Activated naive CD4-positive, alpha-beta T cell treated with anti-CD3 and anti-CD28 coated beads, Interleukin-2, amount 10 ng/mL, durations not matched to agents 7 days and 5 days (primary cell): ENCODE results near the gene KIAA1755.

ENCODE experiments used
- CTCF ChIA-PET: fragments of 350-600 bp; sonication (Branson Sonifier 250); formaldehyde crosslinking; loops from one replicate; lab custom pipeline; 2021; ENCODE audit warnings: antibody characterized with exemption; lab: Charles Lee
- DNase-seq: peaks from one replicate; pipeline ENCODE4 v3.0.0-alpha.2; 2020
- H3K27ac Mint-ChIP-seq: one replicate; pipeline ENCODE4 v1.8.0; 2021; ENCODE audit warnings: mild to moderate bottlenecking, moderate library complexity, mixed read lengths
- H3K27me3 Mint-ChIP-seq: one replicate; pipeline ENCODE4 v1.8.0; 2021; ENCODE audit warnings: mild to moderate bottlenecking, mixed read lengths
- H3K36me3 Mint-ChIP-seq: one replicate; pipeline ENCODE4 v1.8.0; 2021; ENCODE audit warnings: mixed read lengths
- H3K4me1 Mint-ChIP-seq: one replicate; pipeline ENCODE4 v1.8.0; 2021; ENCODE audit warnings: mixed read lengths
- H3K4me3 Mint-ChIP-seq: one replicate; pipeline ENCODE4 v1.8.0; 2021; ENCODE audit warnings: mild to moderate bottlenecking, moderate library complexity, mixed read lengths
- H3K9me3 Mint-ChIP-seq: one replicate; pipeline ENCODE4 v1.8.0; 2021; ENCODE audit warnings: mixed read lengths

Gene KIAA1755

GRCh38 chr20:38162878-38163875, 97.4 kb downstream of the KIAA1755 start:
- no peaks in the 10 kb centered on the region for H3K9me3 Mint-ChIP-seq
- no peak overlapping the region for H3K4me3 Mint-ChIP-seq
- DNase-seq = no peak
- H3K36me3 Mint-ChIP-seq = no peaks in the 10 kb centered on the region
- peaks cover 45% of the 10 kb centered on the region for H3K27me3 Mint-ChIP-seq
- no peak overlapping the region for H3K27ac Mint-ChIP-seq
- CTCF ChIA-PET = interaction anchor here (1.6 to 2.6 kb wide), 3 partner anchors 40 to 111 kb away, joined by 4 to 10 read pairs (median 5); no protein-coding TSS in a partner anchor
- H3K4me1 Mint-ChIP-seq = peaks cover 5% of the 10 kb centered on the region

GRCh38 chr20:38162149-38162548, 98.4 kb downstream of the KIAA1755 start:
- Mint-ChIP-seq H3K36me3 (no peaks in the 10 kb centered on the region), H3K4me1 (peaks cover 5% of the 10 kb centered on the region), H3K9me3 (no peaks in the 10 kb centered on the region), H3K27ac (no peak overlapping the region), H3K27me3 (peaks cover 45% of the 10 kb centered on the region), H3K4me3 (no peak overlapping the region)
- no peak for DNase-seq
- CTCF ChIA-PET = no interaction called here

- H3K4me3 Mint-ChIP-seq = no peak overlapping the region
- H3K4me1 Mint-ChIP-seq = peaks cover 5% of the 10 kb centered on the region
- no peaks in the 10 kb centered on the region for H3K9me3 Mint-ChIP-seq
- no peak for DNase-seq
- no peak overlapping the region for H3K27ac Mint-ChIP-seq
- H3K36me3 Mint-ChIP-seq = no peaks in the 10 kb centered on the region
- peaks cover 40% of the 10 kb centered on the region for H3K27me3 Mint-ChIP-seq
- CTCF ChIA-PET = interaction anchor here (0.6 kb wide), 2 partner anchors 195 to 259 kb away, joined by 3 read pairs; no protein-coding TSS in a partner anchor
These were observed 99.1 kb downstream of the KIAA1755 start for GRCh38 chr20:38161412-38161774.
